Inferior parietal cortex (tissue), 1 donor: ENCODE data around the gene PPM1G.
A peak's percentile ranks its signal among the peaks of the same experiment; 100 is the strongest.
"Not testable (repeated sequence)": the region's sequence is repeated elsewhere in the genome, so short reads cannot be mapped to it uniquely, and the experiment has no call there.

Experiments used
- DNase-seq: peaks from one replicate; pipeline ENCODE4 v3.0.0-alpha.2; 2016; ENCODE audit errors: extremely low spot score

PPM1G gene

DNA sequence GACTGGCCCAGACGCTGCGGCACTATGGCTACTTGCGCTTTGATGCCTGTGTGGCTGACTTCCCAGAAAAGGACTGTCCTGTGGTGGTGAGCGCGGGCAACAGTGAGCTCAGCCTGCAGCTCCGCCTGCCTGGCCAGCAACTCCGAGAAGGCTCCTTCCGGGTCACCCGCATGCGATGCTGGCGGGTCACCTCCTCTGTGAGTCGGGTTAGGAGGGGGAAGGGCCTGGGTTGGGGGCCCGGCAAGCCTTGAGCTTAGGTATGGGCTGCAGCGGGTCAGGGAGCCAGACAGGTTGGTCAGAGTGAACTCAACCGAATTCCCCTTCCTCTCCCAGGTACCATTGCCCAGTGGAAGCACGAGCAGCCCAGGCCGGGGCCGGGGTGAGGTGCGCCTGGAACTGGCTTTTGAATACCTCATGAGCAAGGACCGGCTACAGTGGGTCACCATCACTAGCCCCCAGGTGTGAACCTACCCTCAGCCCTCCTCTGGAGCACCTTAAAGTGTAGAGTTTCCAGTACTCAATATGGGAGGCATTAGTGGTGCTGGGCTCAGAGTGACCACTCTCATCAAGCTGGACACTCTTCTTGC, 33.8 kb downstream of the PPM1G start:
- DNase-seq, result no peak

DNA sequence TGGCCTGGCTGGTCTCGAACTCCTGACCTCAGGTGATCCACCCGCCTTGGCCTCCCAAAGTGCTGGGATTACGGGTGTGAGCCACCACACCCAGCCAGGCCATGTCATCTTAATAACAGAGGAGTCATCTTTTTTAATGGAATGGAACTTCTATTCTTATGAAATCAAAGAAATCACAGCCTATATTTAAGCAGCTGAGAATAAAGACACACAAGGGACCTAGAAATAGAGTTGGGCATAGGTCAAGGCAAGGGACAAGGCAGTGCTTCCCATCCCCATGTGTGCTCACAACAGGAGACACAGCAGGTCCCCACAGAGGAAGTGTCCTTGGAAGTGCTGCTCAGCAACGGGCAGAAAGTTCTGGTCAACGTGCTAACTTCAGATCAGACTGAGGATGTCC, 35.8 kb downstream of the PPM1G start:
- no peak for DNase-seq

DNA sequence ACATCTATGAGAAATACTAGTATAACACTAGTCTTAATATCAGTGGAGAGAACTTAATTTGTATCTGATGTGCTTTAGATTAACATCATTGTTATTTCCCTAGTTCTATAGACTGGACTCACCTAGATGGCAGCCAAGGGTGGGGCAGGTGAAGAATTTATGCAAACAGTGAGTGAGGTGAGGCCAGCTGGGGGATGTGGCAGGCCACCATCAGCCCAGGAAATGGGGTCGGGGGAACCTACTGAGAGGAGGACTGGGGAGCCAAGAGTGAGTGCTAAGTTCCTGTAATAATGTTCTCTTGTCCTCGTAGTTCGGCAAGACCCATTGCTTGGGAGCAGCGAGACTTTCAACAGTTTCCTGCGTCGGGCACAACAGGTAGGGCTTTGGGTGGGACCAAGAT, 36.5 kb downstream of the PPM1G start:
- DNase-seq, result no peak

DNA sequence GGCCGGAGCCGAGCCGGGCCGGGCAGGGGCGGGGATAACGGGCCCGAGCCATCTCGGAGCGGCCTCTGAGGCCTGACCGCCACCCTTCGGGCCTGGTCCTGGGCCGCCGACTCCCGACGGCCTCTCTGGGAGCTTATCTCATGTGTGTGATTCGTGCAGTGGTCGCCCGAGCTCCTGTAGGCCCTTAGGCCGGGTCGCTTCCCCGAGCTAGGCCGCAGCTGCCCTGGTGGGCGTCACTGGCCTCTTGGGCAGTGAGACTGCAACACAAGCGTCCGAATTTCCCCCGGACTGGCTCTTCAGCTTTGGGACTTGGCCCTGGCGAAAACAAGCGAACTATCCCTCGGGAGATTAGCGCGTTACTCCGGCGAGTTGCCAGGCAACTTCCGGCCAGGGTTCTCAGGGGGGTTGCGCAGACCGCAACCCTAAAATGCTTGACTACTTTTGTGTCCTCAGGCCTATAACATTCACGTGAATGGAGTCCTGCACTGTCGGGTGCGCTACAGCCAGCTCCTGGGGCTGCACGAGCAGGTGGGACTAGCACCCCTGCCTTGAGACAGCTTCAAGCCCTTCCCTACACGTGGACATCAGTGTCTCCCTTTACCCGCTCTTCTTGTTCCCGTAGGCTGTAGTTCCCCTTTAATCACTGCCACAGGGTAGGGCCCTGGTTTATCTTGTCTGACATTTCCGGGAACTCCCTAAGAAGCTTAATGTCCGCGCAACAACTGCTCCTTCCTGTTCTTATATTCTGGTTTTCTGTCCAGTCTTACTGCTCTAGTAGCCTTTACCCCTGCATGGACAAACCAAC, 38.4 kb downstream of the PPM1G start:
- peak; percentile 14 for DNase-seq

DNA sequence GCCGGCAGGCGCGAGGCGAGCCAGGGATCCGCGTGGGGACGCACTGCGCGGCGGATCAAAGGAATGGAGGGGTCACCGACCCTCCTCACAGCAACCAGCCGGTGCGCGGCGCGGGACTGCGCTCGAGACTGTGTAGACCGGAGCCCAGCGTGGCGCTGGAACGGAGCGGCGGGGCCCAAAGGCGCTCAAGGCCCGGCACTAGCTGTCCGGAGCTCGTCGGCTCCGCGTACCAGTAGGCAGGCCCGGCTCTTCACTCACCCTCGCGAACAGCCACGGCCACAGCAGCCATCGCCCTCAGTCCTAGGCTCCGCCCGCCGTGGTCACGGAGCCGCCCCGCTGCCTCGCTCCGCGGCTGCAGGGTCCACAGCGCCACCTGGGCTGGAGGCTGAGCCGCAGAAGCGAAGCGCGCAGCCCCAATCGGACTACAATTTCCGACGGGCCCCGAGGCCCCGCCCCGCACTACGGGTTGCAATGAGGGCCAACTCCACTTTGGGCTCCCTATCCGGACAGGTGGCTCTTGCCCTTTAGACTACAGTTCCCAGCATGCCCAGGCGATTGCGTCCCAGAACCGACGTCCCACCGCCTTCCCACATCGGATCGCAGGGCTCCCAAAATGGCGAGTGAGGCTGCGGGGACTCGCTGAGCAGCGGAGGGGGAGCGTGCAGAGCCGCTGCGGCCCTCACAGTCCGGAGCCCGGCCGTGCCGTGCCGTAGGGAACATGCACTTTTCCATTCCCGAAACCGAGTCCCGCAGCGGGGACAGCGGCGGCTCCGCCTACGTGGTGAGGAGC, 39.2 kb downstream of the PPM1G start, which contains the start of the genes EIF2B4 and SNX17:
Gene EIF2B4 (minus strand): TSS at position 313 of the 790 bp plus-strand sequence. CDS start 24 bp downstream, at position 289.
Gene SNX17 (plus strand): TSS at position 591 of the 790 bp plus-strand sequence. CDS start 128 bp downstream, at position 719.
- DNase-seq, result peak; percentile 99

DNA sequence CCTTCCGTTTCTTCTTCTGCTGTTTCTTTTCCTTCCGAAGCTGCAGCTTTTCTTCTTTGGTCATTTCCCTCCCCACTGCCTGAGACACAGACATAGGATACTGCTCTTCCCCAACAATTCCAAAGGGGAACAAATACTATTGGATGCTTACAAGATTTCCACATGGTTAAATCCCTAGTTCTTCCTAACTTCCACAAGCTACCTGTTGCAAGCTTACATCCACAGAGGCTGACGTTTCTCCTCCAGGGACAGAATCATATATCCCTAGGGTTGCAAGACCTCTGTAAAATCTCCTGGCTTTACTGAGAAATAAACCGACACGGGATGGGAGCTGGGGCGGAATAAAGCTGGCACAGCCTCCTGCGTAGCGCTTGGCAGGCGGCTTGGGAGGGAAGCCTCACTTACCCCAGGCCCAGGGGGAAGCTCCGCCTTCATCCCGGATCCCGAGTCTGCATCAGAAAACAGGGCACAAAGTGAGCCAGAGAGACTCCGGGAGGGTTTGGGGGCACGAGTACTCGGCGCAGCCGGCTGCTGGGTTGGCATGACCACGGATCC, 39.8 kb downstream of the PPM1G start:
- DNase-seq, result peak; percentile 21

DNA sequence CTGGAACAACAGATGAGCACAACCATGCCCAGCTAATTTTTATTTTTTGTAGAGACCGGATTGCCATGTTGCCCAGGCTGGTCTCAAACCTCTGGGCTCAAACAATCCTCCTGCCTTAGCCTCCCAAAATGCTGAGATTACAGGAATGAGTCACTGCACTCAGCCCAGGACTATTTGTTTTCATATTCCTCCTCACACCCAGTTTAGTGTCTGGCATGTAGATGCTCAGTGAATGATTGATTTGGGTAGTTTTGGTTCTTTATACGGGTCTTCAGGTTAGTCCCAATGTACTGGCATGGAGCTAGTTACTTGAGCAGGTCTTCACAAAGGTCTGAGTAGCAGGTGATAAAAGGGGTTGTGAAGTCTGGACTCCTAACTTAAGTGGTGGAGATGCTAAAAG, 45.5 kb downstream of the PPM1G start:
- DNase-seq, result no peak

DNA sequence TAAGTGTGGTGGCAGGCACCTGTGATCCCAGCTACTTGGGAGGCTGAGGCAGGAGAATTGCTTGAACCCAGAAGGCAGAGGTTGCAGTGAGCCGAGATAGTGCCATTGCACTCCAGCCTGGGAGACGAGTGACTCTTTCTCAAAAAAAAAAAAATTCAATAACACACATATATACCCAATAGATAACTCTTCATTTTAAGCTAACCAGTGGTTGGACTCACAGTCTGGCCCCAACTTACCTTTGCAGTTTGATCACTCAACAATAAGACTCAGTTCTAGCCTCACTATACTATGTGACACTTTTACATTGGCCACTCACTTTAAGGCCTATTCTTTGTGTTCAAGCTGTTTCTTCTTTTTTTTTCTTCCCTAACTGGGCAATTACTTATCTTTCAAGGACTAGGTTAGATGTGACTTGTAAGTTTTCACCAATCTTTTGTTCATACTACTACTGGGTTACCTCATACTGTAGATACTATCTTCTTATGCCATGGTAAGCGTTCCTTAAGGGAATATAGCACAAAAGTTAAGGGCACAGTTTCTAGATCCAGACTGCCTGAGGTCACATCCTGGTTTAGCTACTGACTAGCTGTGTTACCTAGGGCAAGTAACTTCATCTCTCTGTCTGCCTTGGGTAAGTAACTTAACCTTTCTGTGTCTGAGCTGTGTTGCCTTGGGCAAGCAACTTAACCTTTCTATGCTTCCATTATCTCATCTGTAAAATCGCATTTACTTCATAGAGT, 46.5 kb downstream of the PPM1G start:
- DNase-seq, result no peak

DNA sequence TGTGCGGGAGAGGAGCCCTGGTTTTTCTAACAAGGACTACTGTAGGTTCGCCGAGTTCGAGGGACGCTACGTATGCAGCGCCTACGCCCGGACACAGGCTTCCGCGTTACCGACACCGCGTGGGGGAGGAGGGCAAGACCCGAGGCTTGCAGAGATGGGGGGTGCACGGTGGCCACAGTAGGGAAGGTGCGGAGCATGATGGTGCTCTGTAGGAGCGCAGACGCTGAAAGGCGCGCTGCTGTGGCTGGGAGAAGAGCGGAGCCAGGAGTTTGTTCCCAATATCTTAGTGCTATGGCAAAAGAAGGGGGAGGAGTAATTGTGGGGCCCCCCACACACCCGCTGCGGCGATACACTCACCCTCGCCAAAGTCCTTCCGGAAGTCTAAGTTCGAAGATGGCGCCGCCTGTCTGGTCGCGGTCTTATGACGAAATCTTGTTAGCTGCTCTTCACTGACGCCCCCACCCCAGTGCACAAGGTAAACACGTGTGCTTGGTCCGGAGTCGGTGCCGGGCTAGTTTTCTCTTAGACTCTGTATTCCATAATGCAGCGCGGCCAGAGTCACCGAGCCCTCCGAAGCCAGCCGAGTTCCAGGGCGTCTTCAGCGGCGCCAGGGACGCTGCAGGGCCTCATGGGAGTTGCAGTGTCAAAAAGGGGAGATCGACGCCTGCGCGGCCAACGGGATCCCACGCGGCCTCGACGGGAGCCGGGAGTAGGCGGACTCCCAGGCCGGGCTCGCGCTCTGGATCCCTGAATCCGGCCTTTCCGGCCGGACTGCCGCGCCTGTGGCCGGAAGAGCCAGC, 52.8 kb downstream of the PPM1G start, which contains the start of gene GTF3C2:
Gene GTF3C2 (minus strand): TSS at position 383 of the 800 bp plus-strand sequence. CDS start 13,210 bp downstream, outside the sequence.
- DNase-seq, result peak; percentile 99

DNA sequence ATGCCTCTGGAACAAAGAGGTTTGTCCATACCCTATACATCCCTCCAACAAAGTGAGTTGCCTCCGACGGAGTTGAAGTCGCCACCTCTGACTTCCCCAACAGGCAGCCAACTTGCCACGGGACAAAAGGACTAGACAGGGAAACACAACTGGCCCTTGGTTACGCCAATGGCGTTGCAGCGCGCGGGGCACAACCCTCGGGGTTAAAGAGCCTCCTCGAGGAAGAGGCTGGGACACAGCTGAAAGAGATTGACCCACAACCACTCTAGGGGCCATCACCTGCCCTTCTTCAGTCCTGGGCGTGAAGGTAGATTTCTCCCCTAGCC, 53.4 kb downstream of the PPM1G start:
- peak; percentile 15 for DNase-seq

DNA sequence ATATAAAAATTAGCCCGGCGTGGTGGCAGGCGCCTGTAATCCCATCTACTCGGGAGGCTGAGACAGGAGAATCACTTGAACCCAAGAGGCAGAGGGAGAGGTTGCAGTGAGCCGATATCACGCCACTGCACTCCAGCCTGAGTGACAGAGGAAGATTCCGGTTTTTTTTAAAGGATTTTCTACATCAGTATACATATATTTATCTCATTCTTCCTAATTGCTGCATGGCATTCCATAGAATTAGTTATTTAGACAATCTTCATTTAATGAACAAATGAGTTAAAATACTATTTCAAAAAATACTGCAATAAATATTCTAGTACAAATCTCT, 54.8 kb downstream of the PPM1G start:
- no peak for DNase-seq

DNA sequence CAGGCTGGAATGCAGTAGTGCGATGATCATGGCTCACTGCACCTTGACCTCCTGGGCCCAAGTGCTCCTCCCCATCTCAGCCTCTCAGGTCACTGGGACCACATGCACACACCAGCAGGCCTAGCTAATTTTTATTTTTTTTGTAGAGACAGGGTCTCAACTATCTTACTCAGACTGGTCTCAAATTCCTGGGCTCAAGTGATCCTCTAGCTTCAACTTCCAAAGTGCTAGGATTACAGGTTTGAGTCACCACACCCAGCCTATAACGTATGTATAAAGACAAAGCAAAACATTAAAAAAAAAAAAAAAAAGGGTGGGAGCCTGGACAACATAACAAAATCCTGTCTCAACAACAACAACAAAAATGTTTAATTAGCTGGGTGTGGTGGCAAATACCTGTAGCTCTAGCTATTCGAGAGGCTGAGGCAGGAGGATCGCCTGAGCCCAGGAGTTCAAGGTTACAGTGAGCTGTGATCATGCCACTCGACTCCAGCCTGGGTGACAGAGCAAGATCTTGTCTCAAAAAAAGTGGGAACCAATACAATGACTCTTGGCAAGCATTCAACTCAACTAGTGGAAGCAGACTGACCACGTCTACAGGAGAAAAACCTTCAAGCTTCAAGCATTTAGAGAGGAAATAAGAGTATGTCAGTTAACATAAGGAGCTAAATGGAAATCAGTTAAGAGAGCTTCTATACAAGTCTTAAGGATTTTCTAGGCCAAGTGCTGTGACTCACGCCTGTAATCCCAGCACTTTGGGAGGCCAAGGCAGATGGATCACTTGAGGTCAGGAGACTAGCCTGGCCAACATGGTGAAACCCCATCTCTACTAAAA, 55.4 kb downstream of the PPM1G start:
- DNase-seq, result no peak

DNA sequence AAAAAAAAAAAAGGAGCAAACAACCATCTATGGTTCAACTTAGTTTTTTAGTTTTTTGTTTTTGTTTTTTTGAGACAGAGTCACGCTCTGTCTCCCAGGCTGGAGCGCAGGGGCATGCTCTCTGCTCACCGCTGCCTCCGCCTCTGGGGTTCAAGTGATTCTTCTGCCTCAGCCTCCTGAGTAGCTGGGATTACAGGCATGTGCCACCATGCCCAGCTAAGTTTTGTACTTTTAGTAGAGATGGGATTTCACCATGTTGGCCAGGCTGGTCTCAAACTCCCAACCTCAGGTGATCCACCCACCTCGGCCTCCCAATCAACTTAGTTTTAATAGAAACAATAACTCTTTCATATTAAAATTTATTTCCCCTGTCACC, 56.0 kb downstream of the PPM1G start:
- not testable (repeated sequence) for DNase-seq

DNA sequence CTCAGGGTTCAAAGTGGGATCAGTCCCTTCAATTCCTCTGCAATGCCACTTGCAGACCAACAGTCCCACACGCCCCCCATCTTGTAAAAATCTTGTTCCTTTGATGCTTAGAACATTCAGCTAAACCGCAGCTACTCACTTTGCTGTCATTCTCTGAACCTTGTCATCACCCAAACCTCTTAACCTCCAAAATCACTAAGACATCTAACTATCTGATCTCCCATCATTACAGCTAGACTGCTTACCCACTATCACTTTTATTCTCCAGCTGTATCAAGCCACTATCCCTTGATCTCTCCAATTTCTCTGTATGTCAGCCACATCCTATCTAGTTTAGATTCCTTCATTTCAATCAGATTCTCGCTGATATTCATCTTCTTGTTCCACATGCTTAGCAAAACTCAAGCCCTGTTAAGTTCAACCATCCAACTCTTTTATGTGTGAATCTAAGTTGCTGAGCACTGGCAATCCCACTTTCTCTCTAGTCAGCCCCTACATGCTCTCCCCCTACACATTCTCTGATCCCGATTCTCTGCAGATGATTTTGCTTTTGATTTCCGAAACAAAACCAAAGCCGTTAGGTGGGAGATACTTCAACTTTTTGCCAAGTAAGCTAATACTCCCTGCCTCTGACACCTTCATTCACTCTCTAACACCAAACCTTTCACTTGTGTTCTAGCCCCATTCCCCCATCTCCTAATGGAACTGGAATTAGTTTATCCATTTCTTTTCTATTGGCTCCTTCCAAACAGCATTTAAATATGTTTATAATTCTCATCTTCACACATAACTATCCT, 57.4 kb downstream of the PPM1G start:
- DNase-seq, result no peak

DNA sequence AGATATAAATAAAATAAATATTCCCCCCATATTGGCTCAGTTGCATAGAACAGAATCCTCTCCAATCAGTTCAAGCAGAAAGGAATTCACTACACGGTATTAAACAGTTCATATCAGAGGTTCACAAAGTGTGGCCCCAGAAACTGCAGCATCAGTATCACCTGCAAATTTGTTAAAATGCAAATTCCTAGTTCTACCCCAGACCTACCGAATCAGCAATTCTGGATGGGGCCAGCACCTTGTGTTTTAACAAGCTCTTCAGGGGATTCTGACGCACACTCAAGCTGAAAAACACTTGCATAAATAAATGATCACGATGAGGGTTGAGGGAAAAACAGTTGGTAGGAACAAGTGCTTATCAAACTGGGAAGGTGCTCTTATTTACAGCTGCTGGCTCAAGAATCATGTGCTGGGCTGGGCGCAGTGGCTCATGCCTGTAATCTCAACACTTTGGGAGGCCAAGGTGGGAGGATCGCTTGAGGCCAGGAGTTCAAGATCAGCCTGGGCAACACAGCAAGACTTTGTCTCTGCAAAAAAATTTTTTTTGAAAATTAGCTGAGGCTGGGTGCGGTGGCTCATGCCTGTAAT, 59.2 kb downstream of the PPM1G start:
- no peak for DNase-seq

DNA sequence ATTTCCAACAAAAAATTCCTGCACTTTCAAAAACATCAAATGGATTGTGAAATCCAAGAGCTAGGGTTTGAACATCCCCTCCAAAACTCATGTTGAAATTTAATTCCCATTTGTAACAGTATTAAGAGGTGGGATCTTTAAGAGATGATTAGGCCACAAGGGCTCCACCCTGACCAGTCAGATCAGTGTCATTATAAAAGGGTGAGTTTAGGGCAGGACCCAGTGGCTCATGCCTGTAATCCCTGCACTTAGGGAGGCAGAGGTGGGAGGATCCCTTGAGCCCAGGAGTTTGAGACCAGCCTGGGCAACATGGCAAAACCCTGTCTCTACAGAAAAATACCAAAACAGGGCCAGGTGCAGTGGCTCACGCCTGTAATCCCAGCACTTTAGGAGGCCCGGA, 61.8 kb downstream of the PPM1G start:
- DNase-seq, result no peak

DNA sequence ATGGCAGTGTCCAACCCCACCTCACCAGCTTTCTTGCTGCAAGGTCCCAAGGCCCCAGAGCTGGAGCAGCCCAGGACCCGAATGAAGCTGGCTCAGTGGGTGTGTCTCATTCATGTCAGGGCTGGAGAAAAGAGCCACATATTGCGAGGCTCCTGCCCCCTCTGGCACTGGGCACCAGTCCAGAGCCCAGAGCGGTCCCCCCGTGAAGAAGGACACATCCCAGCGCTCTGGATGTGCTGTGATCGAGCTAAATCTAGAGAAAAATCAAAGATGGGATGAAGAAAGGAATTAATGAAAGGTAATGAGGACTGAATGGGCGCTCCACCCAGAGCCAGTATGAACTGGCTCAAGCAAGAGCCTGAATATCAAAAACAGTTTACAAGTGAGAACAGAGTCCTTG, 73.2 kb downstream of the PPM1G start:
- no peak for DNase-seq

DNA sequence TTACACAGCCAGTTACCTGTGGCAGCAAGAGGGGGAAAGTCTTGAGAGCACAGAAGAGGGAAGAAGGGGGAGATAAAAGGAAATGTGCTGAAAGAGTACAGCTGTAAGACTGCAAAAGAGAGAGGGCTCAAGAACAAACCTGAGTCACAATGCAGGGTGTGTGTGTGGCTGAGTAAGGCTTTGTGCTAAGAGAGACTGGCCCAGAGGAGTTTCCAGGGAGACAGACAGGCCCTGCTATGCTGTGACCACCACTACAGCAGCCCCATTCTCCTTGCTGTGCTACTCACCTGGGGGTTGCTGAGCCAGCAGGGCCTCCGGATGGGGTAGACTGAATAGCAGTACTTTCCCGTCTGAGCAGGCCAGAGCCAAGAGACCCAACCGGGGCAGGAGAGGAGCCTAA, 74.1 kb downstream of the PPM1G start:
- no peak for DNase-seq
